ENCODE results near the gene ARMC8. TPM values are rescaled to one million over a fixed set of nuclear protein-coding genes. Genes with fewer than 3 reads are reported as not detected.

Gene ARMC8
- total and polyA plus RNA-seq, 8 donors = 11.7 to 125 (median 37.4) TPM

DNA sequence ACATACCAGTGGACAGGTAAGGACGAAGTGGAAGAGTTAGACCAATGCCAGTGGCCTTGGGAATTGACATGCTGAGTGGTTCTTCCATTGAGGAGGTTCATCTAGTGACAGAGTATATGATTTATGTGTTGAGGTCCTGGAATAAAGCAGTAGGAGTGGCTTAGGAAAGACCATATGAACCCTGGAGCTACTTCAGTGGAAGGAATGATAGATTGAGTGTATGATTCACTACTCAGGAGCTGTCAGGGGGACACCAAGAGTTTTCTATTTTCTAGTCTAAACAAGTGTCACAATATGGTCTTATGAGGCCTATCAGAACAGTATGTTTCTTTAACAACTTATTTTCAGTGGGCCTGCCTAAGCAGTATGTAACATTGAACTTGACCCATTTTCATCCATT is 78.6 kb downstream of the ARMC8 start:
- Histone ChIP-seq H3K4me3 (no peak overlapping the region), H3K27ac (no peak overlapping the region), H3K27me3 (no peaks in the 10 kb centered on the region), H3K4me1 (no peaks in the 10 kb centered on the region), H3K9me3 (no peaks in the 10 kb centered on the region), H3K36me3 (peaks cover 17 to 71% (median 65%) of the 10 kb centered on the region in 4 donors)
- no peak for DNase-seq
- WGBS, 5 donors = 92 to 100% (median 98%) methylated on average over 1 of the region's 1 CpG
- TF ChIP-seq POLR2A (IDR thresholded peaks at IDR 0.05) (no peak), EP300 (IDR thresholded peaks at IDR 0.05) (no peak), POLR2AphosphoS5 (IDR thresholded peaks at IDR 0.05) (no peak)
- TF ChIP-seq, protein P1, sequence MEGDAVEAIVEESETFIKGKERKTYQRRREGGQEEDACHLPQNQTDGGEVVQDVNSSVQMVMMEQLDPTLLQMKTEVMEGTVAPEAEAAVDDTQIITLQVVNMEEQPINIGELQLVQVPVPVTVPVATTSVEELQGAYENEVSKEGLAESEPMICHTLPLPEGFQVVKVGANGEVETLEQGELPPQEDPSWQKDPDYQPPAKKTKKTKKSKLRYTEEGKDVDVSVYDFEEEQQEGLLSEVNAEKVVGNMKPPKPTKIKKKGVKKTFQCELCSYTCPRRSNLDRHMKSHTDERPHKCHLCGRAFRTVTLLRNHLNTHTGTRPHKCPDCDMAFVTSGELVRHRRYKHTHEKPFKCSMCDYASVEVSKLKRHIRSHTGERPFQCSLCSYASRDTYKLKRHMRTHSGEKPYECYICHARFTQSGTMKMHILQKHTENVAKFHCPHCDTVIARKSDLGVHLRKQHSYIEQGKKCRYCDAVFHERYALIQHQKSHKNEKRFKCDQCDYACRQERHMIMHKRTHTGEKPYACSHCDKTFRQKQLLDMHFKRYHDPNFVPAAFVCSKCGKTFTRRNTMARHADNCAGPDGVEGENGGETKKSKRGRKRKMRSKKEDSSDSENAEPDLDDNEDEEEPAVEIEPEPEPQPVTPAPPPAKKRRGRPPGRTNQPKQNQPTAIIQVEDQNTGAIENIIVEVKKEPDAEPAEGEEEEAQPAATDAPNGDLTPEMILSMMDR (IDR thresholded peaks at IDR 0.05) = no peak
- intact Hi-C loops (cut with DNase I; ENCODE audit: low total_unique reads) = no loop called here

DNA sequence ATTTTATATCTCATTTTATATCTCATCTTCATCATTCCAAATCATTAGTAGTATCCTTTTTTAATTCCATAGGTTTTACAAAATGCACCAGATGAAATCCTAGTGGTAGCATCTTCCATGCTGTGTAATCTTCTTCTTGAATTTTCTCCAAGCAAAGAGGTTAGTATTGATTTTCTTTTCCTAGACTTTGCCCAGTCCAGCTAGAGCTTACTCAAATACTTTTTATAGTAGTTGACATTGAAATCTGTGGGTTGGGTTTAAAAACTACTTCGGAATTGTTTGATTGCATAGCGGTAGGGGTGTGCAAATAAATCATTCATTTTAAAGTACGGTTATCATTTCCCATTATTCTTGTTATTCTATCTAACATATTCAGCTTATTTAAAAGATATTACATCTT is 80.0 kb downstream of the ARMC8 start:
- TF ChIP-seq EP300 (IDR thresholded peaks at IDR 0.05) (no peak), POLR2A (IDR thresholded peaks at IDR 0.05) (no peak), POLR2AphosphoS5 (IDR thresholded peaks at IDR 0.05) (no peak)
- TF ChIP-seq, protein P1 (IDR thresholded peaks at IDR 0.05) = no peak
- no peaks in the 10 kb centered on the region for H3K27me3 ChIP-seq
- WGBS, 5 donors = 84 to 92% (median 91%) methylated on average over 3 of the region's 3 CpGs
- H3K9me3 ChIP-seq = no peaks in the 10 kb centered on the region
- DNase-seq = no peak
- H3K4me3 ChIP-seq = no peak overlapping the region
- H3K27ac ChIP-seq = no peak overlapping the region
- H3K4me1 ChIP-seq = no peaks in the 10 kb centered on the region
- peaks cover 23 to 84% (median 78%) of the 10 kb centered on the region in 4 donors for H3K36me3 ChIP-seq
- intact Hi-C loops (cut with DNase I; ENCODE audit: low total_unique reads) = no loop called here

DNA sequence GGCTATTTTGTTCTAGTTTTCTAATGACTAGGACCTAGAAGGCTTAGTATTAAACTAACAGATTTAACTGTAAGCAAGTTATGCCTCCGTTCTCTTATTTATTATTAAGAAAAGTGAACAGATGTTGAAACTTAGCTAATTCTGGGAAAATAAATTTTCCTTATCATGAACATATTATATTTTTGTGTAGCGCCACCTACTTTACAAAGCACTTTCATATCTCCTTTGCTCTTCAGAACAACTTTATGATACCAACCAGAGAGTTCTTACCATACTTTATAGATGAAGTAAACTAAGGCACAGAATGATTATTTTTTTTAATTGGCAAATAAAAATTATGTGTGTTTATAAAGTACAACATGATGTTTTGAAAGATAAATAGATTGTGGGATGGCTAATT is 83.1 kb downstream of the ARMC8 start:
- Histone ChIP-seq H3K9me3 (no peaks in the 10 kb centered on the region), H3K27me3 (no peaks in the 10 kb centered on the region), H3K36me3 (peaks cover 20 to 98% (median 90%) of the 10 kb centered on the region in 4 donors), H3K27ac (no peak overlapping the region), H3K4me3 (no peak overlapping the region), H3K4me1 (no peaks in the 10 kb centered on the region)
- 80 to 92% (median 85%) methylated on average over 2 of the region's 2 CpGs for WGBS, 5 donors
- TF ChIP-seq POLR2A (IDR thresholded peaks at IDR 0.05) (no peak), EP300 (IDR thresholded peaks at IDR 0.05) (no peak), POLR2AphosphoS5 (IDR thresholded peaks at IDR 0.05) (no peak)
- TF ChIP-seq, protein P1 (IDR thresholded peaks at IDR 0.05) = no peak
- intact Hi-C loops (cut with DNase I; ENCODE audit: low total_unique reads) = no loop called here
- DNase-seq = no peak

DNA sequence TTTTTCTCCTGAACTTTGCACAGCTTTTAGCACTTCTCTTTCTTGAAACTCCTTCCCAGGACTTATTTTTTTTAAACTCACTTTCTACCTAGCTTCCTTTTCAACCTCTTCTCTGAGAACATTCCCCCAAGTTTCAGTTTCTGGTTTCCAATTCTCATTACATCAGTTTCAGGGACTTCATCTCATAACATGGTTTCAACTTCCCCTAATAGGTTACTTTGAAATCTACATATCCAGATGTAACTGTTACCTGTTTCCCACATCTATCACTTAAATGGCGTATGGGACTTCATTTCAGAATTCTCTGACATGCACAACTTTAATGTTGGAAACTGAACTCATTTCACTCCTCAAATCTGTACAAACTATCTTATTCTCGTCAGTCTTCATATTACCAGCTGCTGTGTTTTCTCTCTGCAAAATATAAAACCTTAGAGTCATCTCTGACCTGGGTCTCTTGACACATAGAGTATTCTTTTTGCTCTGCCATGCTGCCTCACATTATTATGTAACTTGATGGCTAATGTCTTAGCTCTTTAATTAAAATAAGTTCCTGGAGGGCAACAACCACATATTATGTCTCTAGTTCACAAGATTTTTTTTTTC is 84.2 kb downstream of the ARMC8 start:
- WGBS, 5 donors = 94 to 97% (median 95%) methylated on average over 2 of the region's 2 CpGs
- no peak overlapping the region for H3K4me3 ChIP-seq
- no peak for DNase-seq
- intact Hi-C loops (cut with DNase I; ENCODE audit: low total_unique reads) = no loop called here
- TF ChIP-seq, protein P1 (IDR thresholded peaks at IDR 0.05) = no peak
- TF ChIP-seq POLR2AphosphoS5 (IDR thresholded peaks at IDR 0.05) = no peak
- no peaks in the 10 kb centered on the region for H3K4me1 ChIP-seq
- no peak overlapping the region for H3K27ac ChIP-seq
- H3K36me3 ChIP-seq = peaks cover 20 to 97% (median 90%) of the 10 kb centered on the region in 4 donors
- H3K9me3 ChIP-seq = no peaks in the 10 kb centered on the region
- H3K27me3 ChIP-seq = no peaks in the 10 kb centered on the region

Data from stomach (tissue), 9 donors.